Natural killer cell treated with Interleukin-12 subunit alpha and Interleukin-12 subunit beta and Interleukin-15 and Interleukin-18, amount 100 ng/mL, for 72 hours (primary cell): ENCODE results near the gene RPS6KC1. TPM values are rescaled to one million over a fixed set of nuclear protein-coding genes. Genes with fewer than 3 reads are reported as not detected.
"Not testable (repeated sequence)": the region's sequence is repeated elsewhere in the genome, so short reads cannot be mapped to it uniquely, and the experiment has no call there.

ENCODE experiments used
- ATAC-seq, 2 donors: fragments of 150-1000 bp; cut with Tn5 transposase in 1 of 2; sonication (Bioruptor Pico), chemical (Tn5 transposase) in 1 of 2; 2 replicates each; pipeline ENCODE4 v1.10.0; 2021
- DNase-seq: peaks from one replicate; pipeline ENCODE4 v3.0.0; 2022; ENCODE audit warnings: low spot score
- H3K27ac Mint-ChIP-seq, 2 donors: 1 replicate in 1 of 2; 2 replicates in 1 of 2; pipeline ENCODE4 v1.8.0; 2022; ENCODE audit warnings: mixed read lengths in 2 of 2, mild to moderate bottlenecking in 1 of 2, moderate library complexity in 1 of 2
- H3K27me3 Mint-ChIP-seq, 2 donors: 1 replicate in 1 of 2; 2 replicates in 1 of 2; pipeline ENCODE4 v1.8.0; 2022; ENCODE audit warnings: mixed read lengths in 2 of 2
- H3K36me3 Mint-ChIP-seq: one replicate; pipeline ENCODE4 v1.8.0; 2022; ENCODE audit warnings: mixed read lengths
- H3K4me1 Mint-ChIP-seq, 2 donors: 1 replicate in 1 of 2; 2 replicates in 1 of 2; pipeline ENCODE4 v1.8.0; 2022; ENCODE audit warnings: low read depth in 2 of 2, mixed read lengths in 2 of 2, mild to moderate bottlenecking in 1 of 2
- H3K4me3 Mint-ChIP-seq: one replicate; pipeline ENCODE4 v1.8.0; 2022; ENCODE audit warnings: mixed read lengths
- H3K9me3 Mint-ChIP-seq: 2 replicates; pipeline ENCODE4 v1.8.0; 2022; ENCODE audit warnings: mixed read lengths
- total RNA-seq, 2 donors: library from RNA; stranded (reverse); gene quantifications; one replicate each; pipeline ENCODE4 v1.2.3, GENCODE V29; 2022

The RPS6KC1 gene
- total RNA-seq, 2 donors from 2014 or later = 14.5 to 17.6 TPM

- no peak overlapping the region for H3K27ac Mint-ChIP-seq
These were observed 52.6 kb downstream of the RPS6KC1 start for GRCh38 chr1:213103377-213104306.

DNA sequence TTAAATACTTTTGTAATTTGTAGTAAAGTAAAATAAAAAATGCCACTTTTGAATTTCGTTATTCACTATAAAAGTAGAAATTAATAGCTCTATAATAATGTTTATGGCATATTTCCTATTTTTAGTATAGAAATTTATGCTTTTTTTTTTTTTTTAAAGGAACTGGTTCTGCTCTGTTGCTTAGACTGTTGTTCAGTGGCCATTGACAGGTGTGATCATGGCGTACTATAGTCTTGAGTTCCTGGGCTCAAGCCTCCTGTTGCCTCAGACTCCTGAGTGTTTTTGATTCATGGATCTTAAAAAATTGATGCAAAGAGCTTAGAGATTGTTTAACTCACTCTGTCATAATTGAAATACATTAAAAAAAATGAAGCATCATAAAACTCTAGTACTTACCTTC lies 53.6 kb downstream of the RPS6KC1 start:
- Mint-ChIP-seq H3K36me3 (peaks cover 4% of the 10 kb centered on the region), H3K9me3 (no peaks in the 10 kb centered on the region), H3K27me3 (no peaks in the 10 kb centered on the region), H3K4me1 (peaks cover 0 to 12% of the 10 kb centered on the region in 2 donors), H3K27ac (no peak overlapping the region), H3K4me3 (no peak overlapping the region)
- ATAC-seq (no peak), DNase-seq (no peak)

More at GRCh38 chr1:213103377-213104306, 52.6 kb downstream of the RPS6KC1 start:
- ATAC-seq = no peak
- no peaks in the 10 kb centered on the region for H3K9me3 Mint-ChIP-seq
- H3K27me3 Mint-ChIP-seq = no peaks in the 10 kb centered on the region
- no peak overlapping the region for H3K4me3 Mint-ChIP-seq
- H3K4me1 Mint-ChIP-seq = peaks cover 0 to 9% of the 10 kb centered on the region in 2 donors
- no peak for DNase-seq
- H3K36me3 Mint-ChIP-seq = peaks cover 4% of the 10 kb centered on the region

DNA sequence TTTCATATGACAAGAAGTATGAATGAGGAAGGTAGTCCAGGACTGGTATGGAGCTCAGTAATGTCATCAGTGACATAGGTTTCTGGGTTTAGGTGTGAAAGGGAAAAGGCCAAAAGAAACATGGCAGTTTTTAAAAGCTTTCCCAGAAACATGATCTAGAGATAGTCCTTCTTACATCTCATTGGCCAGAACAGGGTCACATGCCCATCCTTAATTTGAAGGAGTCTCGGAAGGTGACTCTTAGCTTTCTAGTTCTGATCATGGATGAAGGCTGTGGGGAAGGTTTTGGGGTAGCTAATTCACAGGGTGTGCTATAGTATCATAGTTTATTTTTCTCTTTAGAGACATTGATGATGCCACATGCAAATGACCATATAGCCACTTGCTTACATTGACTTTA lies 55.3 kb downstream of the RPS6KC1 start:
- Mint-ChIP-seq H3K27me3 (no peaks in the 10 kb centered on the region), H3K36me3 (no peaks in the 10 kb centered on the region), H3K9me3 (no peaks in the 10 kb centered on the region), H3K27ac (no peak overlapping the region), H3K4me1 (peaks cover 7 to 21% of the 10 kb centered on the region in 2 donors), H3K4me3 (no peak overlapping the region)
- ATAC-seq = no peak
- no peak for DNase-seq

- Mint-ChIP-seq H3K4me1 (peaks cover 11 to 27% of the 10 kb centered on the region in 2 donors), H3K9me3 (no peaks in the 10 kb centered on the region), H3K27ac (no peak overlapping the region)
These were observed 56.6 kb downstream of the RPS6KC1 start for GRCh38 chr1:213107613-213108012.

DNA sequence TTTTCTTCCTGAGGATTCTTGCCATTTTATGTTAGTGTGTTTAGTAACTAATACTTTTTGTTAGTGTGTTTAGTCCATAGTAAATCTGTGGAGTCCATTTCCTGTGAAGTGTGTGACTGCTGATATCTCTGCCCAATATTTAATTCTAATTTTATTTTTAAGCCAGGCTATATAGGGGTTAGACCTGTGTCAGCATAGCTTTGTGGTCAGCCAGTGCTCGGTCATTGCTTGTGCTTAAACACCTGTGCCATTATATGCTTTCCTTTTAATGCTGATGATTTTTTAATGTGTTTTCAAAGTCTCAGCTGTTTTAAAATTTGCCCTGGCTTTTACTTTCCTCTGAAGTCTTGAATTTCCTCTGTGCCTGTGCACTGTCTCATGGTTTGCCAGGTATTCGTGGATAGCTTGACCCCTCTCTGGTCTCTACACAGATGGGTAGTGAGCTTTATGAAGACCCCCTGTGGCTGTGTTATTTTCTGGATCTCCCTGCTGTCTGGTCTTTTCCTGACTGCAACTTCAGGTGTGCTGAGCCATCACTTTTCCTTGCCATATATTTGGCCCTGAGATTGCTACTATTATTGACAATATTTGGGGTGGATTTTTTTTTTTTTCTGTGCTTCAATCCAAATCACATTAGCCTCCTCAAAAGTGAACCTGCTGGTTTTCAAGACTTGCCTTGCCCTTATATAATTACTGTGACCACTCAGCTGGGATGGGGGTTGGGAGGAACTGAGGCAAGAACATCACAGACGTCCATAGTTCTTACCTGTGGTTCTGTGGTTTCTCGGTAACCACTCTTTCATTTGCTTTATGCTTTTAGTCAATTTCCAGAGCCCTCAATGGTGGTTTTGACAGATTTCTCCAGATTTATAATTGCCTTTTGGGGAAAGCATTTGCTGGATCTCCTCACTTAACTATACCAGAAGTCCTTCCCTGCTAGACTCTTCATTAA lies 59.6 kb downstream of the RPS6KC1 start:
- H3K4me1 Mint-ChIP-seq = peaks cover 15 to 27% of the 10 kb centered on the region in 2 donors

More at GRCh38 chr1:213107613-213108012, 56.6 kb downstream of the RPS6KC1 start:
- Mint-ChIP-seq H3K4me3 (no peak overlapping the region), H3K27me3 (no peaks in the 10 kb centered on the region), H3K36me3 (no peaks in the 10 kb centered on the region)
- ATAC-seq (no peak), DNase-seq (no peak)

GRCh38 chr1:213111502-213111901 lies 60.5 kb downstream of the RPS6KC1 start:
- Mint-ChIP-seq H3K36me3 (no peaks in the 10 kb centered on the region), H3K4me3 (no peak overlapping the region), H3K4me1 (peaks cover 16 to 29% of the 10 kb centered on the region in 2 donors), H3K9me3 (no peaks in the 10 kb centered on the region), H3K27me3 (no peaks in the 10 kb centered on the region), H3K27ac (no peak overlapping the region)
- no peak for ATAC-seq
- no peak for DNase-seq

More for the DNA sequence above, 59.6 kb downstream of the RPS6KC1 start:
- H3K27me3 Mint-ChIP-seq = no peaks in the 10 kb centered on the region
- no peak overlapping the region for H3K27ac Mint-ChIP-seq
- H3K36me3 Mint-ChIP-seq = no peaks in the 10 kb centered on the region
- no peaks in the 10 kb centered on the region for H3K9me3 Mint-ChIP-seq
- no peak overlapping the region for H3K4me3 Mint-ChIP-seq
- no peak for ATAC-seq
- DNase-seq = no peak

DNA sequence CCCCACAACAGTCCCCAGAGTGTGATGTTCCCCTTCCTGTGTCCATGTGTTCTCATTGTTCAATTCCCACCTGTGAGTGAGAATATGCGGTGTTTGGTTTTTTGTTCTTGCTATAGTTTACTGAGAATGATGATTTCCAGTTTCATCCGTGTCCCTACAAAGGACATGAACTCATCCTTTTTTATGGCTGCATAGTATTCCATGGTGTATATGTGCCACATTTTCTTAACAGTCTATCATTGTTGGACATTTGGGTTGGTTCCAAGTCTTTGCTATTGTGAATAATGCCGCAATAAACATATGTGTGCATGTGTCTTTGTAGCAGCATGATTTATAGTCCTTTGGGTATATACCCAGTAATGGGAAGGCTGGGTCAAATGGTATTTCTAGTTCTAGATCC lies 61.7 kb downstream of the RPS6KC1 start:
- H3K27me3 Mint-ChIP-seq, H3K27ac Mint-ChIP-seq, ATAC-seq, H3K9me3 Mint-ChIP-seq, H3K36me3 Mint-ChIP-seq, H3K4me3 Mint-ChIP-seq, DNase-seq: not testable (repeated sequence)
- H3K4me1 Mint-ChIP-seq = peaks cover 16 to 29% of the 10 kb centered on the region in 2 donors

GRCh38 chr1:213117699-213118180 lies 66.7 kb downstream of the RPS6KC1 start:
- not testable (repeated sequence) for H3K4me1 Mint-ChIP-seq, H3K27ac Mint-ChIP-seq, H3K36me3 Mint-ChIP-seq, ATAC-seq, H3K27me3 Mint-ChIP-seq, H3K9me3 Mint-ChIP-seq, DNase-seq, H3K4me3 Mint-ChIP-seq

- H3K4me1 Mint-ChIP-seq = peaks cover 6 to 10% of the 10 kb centered on the region in 2 donors
- no peak overlapping the region for H3K4me3 Mint-ChIP-seq
- no peak overlapping the region for H3K27ac Mint-ChIP-seq
- H3K27me3 Mint-ChIP-seq = no peaks in the 10 kb centered on the region
- no peaks in the 10 kb centered on the region for H3K9me3 Mint-ChIP-seq
- H3K36me3 Mint-ChIP-seq = no peaks in the 10 kb centered on the region
- DNase-seq (no peak), ATAC-seq (no peak)
These were observed 68.8 kb downstream of the RPS6KC1 start for GRCh38 chr1:213119794-213120193.

DNA sequence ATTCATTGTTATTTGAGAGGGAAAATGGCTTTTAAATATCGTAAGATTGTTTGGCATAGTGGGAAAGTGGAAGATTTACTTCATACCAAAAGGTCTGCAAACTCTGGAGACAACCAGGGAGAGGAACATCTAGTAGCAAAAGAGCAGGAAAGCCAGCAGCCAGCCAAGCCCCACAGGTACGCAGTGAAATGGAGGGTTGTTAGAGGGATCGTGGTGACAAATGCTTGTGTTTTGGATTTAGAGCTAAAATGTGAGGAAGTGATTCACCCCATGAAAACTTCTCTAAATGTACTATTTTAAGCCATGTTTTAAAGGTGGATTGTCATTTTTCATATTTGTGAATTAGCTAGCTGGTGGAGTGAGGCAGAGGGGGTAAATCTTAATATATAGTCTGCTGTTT lies 69.3 kb downstream of the RPS6KC1 start:
- peaks cover 5 to 8% of the 10 kb centered on the region in 2 donors for H3K4me1 Mint-ChIP-seq

DNA sequence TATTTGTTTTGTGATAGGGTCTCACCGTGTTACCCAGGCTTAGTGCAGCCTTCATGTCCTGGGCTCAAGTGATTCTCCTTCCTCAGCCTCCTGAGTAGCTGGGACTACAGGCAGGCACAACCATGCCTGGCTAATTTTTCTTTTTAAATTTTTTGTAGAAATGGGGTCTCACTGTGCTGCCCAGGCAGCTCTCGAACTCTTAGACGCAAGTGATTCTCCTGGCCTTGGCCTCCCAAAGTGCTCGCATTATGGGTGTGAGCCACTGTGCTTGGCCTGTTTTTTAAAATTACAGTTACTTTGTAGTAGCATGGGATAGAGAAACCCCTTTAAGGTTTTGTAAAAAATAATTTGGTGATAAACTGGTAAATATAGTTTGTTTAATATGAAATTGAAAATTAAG lies 69.9 kb downstream of the RPS6KC1 start:
- DNase-seq = no peak
- peaks cover 0 to 4% of the 10 kb centered on the region in 2 donors for H3K4me1 Mint-ChIP-seq
- no peaks in the 10 kb centered on the region for H3K9me3 Mint-ChIP-seq
- H3K36me3 Mint-ChIP-seq = no peaks in the 10 kb centered on the region
- H3K27ac Mint-ChIP-seq = no peak overlapping the region
- no peak for ATAC-seq
- H3K27me3 Mint-ChIP-seq = no peaks in the 10 kb centered on the region
- H3K4me3 Mint-ChIP-seq = no peak overlapping the region

More for the DNA sequence above, 69.3 kb downstream of the RPS6KC1 start:
- no peak overlapping the region for H3K27ac Mint-ChIP-seq
- ATAC-seq (no peak), DNase-seq (no peak)
- H3K9me3 Mint-ChIP-seq = no peaks in the 10 kb centered on the region
- no peak overlapping the region for H3K4me3 Mint-ChIP-seq
- no peaks in the 10 kb centered on the region for H3K27me3 Mint-ChIP-seq
- no peaks in the 10 kb centered on the region for H3K36me3 Mint-ChIP-seq

DNA sequence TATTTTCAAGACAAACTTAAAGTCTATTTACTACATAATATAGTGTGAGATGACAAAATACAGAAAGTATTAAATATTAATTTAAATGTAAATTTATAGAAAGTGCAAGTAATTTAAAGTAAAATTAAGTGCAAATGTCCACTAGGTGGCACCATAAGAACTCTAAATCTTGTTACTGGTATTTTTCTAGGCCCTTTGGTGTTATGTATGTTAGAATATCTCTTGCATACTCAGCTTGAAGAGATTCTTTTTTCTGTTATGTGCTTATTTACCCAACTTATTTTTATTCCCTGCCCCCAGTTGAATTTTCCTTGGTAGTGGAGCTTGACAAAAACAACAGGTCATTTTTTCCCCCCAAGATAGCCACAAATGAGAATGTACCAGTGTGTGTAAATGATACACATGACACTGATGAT lies 71.5 kb downstream of the RPS6KC1 start:
- Mint-ChIP-seq H3K36me3 (no peaks in the 10 kb centered on the region), H3K9me3 (no peaks in the 10 kb centered on the region), H3K27me3 (no peaks in the 10 kb centered on the region), H3K4me3 (no peak overlapping the region), H3K27ac (no peak overlapping the region), H3K4me1 (peaks cover 5 to 8% of the 10 kb centered on the region in 2 donors)
- DNase-seq = no peak
- ATAC-seq = no peak

GRCh38 chr1:213123087-213123486 lies 72.0 kb downstream of the RPS6KC1 start:
- Mint-ChIP-seq H3K4me1 (peaks cover 5 to 8% of the 10 kb centered on the region in 2 donors), H3K36me3 (no peaks in the 10 kb centered on the region), H3K27me3 (no peaks in the 10 kb centered on the region), H3K9me3 (no peaks in the 10 kb centered on the region), H3K27ac (no peak overlapping the region), H3K4me3 (no peak overlapping the region)
- DNase-seq (no peak), ATAC-seq (no peak)
